ENCODE data around the gene TACO1. TPM values are rescaled to one million over a fixed set of nuclear protein-coding genes. Genes with fewer than 3 reads are reported as not detected.

Gene TACO1
- total and polyA plus RNA-seq, 9 of the 15 experiments (the other 6 are each of a cell fraction or from before 2014, with no cell fraction given): 10.3 to 41.6 (median 30.9) TPM

DNA sequence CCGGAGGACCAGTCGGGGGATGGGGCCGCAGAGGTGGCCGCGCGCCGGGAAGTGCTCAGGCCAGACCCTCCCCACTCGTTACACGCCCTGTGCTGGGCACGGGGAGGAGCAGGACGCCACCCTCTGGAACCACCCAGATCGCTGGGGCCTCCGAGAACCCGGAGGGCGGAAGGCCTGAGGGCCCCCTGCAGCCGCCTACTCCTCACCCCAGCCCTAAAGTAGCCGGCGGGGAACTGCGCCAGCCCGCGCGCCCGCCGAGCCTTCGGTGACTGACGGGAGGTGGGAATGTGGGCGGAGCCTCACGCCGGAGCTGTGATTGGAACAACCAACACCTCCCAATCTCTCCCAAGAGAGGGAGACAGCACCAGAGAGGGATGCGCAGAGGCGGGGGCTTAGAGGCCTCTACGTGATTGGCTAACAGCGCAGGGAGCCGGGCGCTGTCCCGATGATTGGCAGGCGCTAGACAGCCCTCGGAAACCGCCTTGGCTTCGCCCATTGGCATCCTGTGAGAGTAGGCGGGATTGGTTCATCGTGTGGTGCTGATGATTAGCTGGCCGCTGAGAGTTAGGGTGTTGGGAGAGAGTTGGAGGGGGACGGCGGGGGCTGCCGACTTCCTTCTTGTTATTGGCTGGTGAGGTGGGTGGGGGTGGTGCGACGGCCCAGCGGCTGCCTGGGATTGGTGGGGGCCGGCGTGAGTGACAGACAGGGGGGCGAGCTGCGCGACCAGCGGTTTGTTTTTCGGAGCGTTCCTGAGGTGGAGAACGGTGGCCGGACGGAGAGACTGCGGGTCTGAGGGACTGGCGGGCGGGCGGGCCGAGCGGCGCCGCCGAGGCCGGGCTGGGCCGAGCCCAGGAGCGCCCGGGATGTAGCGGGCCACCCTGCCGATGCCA is 21.2 kb downstream of the TACO1 start, which contains the start of gene MAP3K3 (continued):
- TF ChIP-seq ZNF407 (IDR thresholded peaks at IDR 0.05; ENCODE audit: low read depth): peak; percentile 64; the same call in 1 of the 2 replicates
- TF ChIP-seq, protein P1, sequence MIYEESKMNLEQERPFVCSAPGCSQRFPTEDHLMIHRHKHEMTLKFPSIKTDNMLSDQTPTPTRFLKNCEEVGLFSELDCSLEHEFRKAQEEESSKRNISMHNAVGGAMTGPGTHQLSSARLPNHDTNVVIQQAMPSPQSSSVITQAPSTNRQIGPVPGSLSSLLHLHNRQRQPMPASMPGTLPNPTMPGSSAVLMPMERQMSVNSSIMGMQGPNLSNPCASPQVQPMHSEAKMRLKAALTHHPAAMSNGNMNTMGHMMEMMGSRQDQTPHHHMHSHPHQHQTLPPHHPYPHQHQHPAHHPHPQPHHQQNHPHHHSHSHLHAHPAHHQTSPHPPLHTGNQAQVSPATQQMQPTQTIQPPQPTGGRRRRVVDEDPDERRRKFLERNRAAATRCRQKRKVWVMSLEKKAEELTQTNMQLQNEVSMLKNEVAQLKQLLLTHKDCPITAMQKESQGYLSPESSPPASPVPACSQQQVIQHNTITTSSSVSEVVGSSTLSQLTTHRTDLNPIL (CRISPR knock-in tag; IDR thresholded peaks at IDR 0.05): no peak
- TF ChIP-seq RBM34 (IDR thresholded peaks at IDR 0.05; ENCODE audit: borderline replicate concordance, insufficient read depth, low read length): no peak
- peak; percentile 32; the same call in 1 of the 2 replicates for TF ChIP-seq ZNF263 (CRISPR knock-in tag; IDR thresholded peaks at IDR 0.05; ENCODE audit: borderline replicate concordance)
- TF ChIP-seq FIP1L1 (IDR thresholded peaks at IDR 0.05; ENCODE audit: low read depth, low read length, poor library complexity, severe bottlenecking): peak; percentile 26
- no peak for TF ChIP-seq TAL1 (IDR thresholded peaks at IDR 0.05)
- TF ChIP-seq ZNF232 (CRISPR knock-in tag; IDR thresholded peaks at IDR 0.05): no peak
- TF ChIP-seq HDAC2 (IDR thresholded peaks at IDR 0.05): peak; percentile 95
- peak; percentile 59 for TF ChIP-seq CEBPG (CRISPR knock-in tag; IDR thresholded peaks at IDR 0.05)
- peak; percentile 50 to 74; a peak in 2 of 4 replicates for TF ChIP-seq CEBPG (tag; conservative IDR thresholded peaks at IDR 0.05 in 1 of 2, IDR thresholded peaks at IDR 0.05 in 1 of 2)
- no peak for TF ChIP-seq EWSR1 (IDR thresholded peaks at IDR 0.05; ENCODE audit: borderline replicate concordance, low read depth, partially characterized antibody)
- 0 out of 2 replicates have a peak, but pooled peaks have one; percentile 33 for TF ChIP-seq FOXP1 (CRISPR knock-in tag; IDR thresholded peaks at IDR 0.05)
- TF ChIP-seq MYC (IDR thresholded peaks at IDR 0.05; ENCODE audit: low read depth, low read length): 0 out of 2 replicates have a peak, but pooled peaks have one; percentile 9
- TF ChIP-seq MYC (CRISPR knock-in tag; IDR thresholded peaks at IDR 0.05; ENCODE audit: borderline replicate concordance, low read depth): 0 out of 2 replicates have a peak, but pooled peaks have one; percentile 59
- TF ChIP-seq ASH1L (IDR thresholded peaks at IDR 0.05; ENCODE audit: borderline replicate concordance, low read depth, partially characterized antibody): peak; percentile 91

Data from K562 (cell line).